ENCODE measurements around the gene NEURL4. TPM values are rescaled to one million over a fixed set of nuclear protein-coding genes. Genes with fewer than 3 reads are reported as not detected.
"Not testable (repeated sequence)": the region's sequence is repeated elsewhere in the genome, so short reads cannot be mapped to it uniquely, and the experiment has no call there.

Gene NEURL4
- total RNA-seq, 1 experiment from 2014 or later, result 81.7 TPM

DNA sequence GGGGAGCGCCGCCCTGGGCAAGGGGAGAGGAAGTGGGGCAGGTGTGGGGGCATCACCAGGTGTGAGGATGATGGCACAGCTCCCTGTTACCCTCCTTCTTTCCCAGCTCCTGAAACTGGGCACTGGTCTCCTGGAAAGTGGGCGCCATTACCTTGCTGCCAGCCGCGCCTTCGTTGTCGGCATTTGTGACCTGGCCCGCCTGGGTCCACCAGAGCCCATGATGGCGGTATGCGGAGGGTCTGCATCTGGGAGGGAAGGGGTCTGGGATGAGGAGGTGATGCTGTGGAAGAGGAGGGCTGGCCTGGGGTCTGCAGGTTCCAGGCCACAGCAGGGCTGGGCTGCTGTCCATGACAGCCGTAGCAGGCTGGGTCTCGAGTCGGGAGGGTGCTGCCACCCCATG lies 12.7 kb upstream of the NEURL4 start:
- TF ChIP-seq, protein P1, sequence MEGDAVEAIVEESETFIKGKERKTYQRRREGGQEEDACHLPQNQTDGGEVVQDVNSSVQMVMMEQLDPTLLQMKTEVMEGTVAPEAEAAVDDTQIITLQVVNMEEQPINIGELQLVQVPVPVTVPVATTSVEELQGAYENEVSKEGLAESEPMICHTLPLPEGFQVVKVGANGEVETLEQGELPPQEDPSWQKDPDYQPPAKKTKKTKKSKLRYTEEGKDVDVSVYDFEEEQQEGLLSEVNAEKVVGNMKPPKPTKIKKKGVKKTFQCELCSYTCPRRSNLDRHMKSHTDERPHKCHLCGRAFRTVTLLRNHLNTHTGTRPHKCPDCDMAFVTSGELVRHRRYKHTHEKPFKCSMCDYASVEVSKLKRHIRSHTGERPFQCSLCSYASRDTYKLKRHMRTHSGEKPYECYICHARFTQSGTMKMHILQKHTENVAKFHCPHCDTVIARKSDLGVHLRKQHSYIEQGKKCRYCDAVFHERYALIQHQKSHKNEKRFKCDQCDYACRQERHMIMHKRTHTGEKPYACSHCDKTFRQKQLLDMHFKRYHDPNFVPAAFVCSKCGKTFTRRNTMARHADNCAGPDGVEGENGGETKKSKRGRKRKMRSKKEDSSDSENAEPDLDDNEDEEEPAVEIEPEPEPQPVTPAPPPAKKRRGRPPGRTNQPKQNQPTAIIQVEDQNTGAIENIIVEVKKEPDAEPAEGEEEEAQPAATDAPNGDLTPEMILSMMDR (conservative IDR thresholded peaks at IDR 0.05; ENCODE audit: low read depth, low read length), result no peak
- no TSS peak for BruUV-seq (replicated peaks)
- POLR2A ChIA-PET (ENCODE audit: low non-redundant PET), result no interaction called here
- Histone ChIP-seq H3K9me3 (ENCODE audit: low read depth, low read length, poor library complexity, severe bottlenecking) (no peaks in the 10 kb centered on the region), H3K36me3 (ENCODE audit: insufficient read depth, low read length, poor library complexity, severe bottlenecking) (no peaks in the 10 kb centered on the region), H3K27me3 (replicated peaks; ENCODE audit: insufficient read depth, low read depth, low read length, poor library complexity) (no peaks in the 10 kb centered on the region), H3K4me1 (ENCODE audit: insufficient read depth, low read length, poor library complexity, severe bottlenecking) (no peaks in the 10 kb centered on the region), H3K4me3 (ENCODE audit: low read depth, low read length, poor library complexity, severe bottlenecking) (no peak overlapping the region), H3K27ac (ENCODE audit: low read depth, low read length, poor library complexity, severe bottlenecking) (no peak overlapping the region)
- CTCF ChIA-PET, result no interaction called here
- DNase-seq (ENCODE audit: low spot score), result no peak
- intact Hi-C loops (cut with micrococcal nuclease; ENCODE audit: unreplicated experiment), result no loop called here

- no peaks in the 10 kb centered on the region for H3K27me3 ChIP-seq (replicated peaks; ENCODE audit: insufficient read depth, low read depth, low read length, poor library complexity)
- ChIA-PET POLR2A (ENCODE audit: low non-redundant PET) (no interaction called here), CTCF (no interaction called here)
- H3K9me3 ChIP-seq (ENCODE audit: low read depth, low read length, poor library complexity, severe bottlenecking), result no peaks in the 10 kb centered on the region
- H3K4me1 ChIP-seq (ENCODE audit: insufficient read depth, low read length, poor library complexity, severe bottlenecking), result no peaks in the 10 kb centered on the region
- intact Hi-C loops (cut with micrococcal nuclease; ENCODE audit: unreplicated experiment), result no loop called here
- no peaks in the 10 kb centered on the region for H3K36me3 ChIP-seq (ENCODE audit: insufficient read depth, low read length, poor library complexity, severe bottlenecking)
- H3K4me3 ChIP-seq (ENCODE audit: low read depth, low read length, poor library complexity, severe bottlenecking), result no peak overlapping the region
- DNase-seq (ENCODE audit: low spot score), result no peak
- no TSS peak for BruUV-seq (replicated peaks)
- H3K27ac ChIP-seq (ENCODE audit: low read depth, low read length, poor library complexity, severe bottlenecking), result no peak overlapping the region
- no peak for TF ChIP-seq EZH2 (IDR thresholded peaks at IDR 0.05; ENCODE audit: borderline replicate concordance, low read depth, low read length, poor library complexity, severe bottlenecking)
These were observed 11.0 kb upstream of the NEURL4 start for GRCh38 chr17:7340179-7340578.

- intact Hi-C loops (cut with micrococcal nuclease; ENCODE audit: unreplicated experiment); POLR2A ChIA-PET (ENCODE audit: low non-redundant PET); H3K27ac ChIP-seq (ENCODE audit: low read depth, low read length, poor library complexity, severe bottlenecking): not testable (repeated sequence)
These were observed 8.5 kb upstream of the NEURL4 start for GRCh38 chr17:7337600-7337999.

DNA sequence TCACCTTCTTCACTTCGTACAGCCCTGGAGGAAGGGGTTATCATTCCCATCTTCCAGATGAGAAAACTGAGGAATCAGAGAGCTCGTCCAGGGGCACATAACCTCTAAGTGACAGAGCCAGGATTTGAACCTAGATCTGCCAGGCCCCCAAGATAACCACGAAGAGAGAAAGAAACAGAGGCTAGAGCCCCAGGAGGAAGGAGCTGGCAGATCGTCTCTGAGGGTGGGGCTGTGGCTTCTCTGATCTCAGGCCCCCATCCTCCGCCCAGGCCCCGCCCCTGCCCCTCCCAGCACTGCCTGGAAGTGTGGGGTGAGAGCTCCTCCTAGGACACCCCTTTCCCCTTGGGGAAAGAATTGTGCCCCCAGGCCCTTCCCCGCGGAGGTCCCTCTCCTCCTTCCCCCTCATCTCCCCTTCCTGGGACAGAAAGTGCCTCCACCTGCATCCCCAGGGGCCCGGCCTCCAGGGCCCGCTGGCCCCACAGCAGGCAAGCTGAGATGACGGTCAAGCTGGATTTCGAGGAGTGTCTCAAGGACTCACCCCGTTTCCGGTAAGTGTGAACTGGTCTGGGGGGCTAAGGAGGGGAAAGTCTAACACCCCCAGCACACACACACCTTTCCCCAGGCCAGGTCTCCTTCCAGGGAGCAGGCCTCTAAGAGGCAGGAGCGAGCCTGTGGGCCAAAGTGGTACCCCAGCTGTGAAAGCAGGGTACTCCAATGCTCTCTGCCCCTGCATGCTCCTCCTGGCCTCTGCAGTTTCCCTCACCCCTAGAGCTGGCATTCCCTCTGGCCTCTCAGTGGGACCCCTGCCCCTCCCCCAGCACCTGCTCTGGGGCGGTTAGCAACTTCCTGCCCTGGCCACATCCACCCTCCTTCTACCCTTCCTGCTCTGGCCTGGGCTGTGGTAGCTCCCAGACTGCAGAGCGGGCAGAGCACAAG lies 7.4 kb upstream of the NEURL4 start, which contains the start of gene ACAP1:
Gene ACAP1, plus strand, starts transcription at position 290 of the 936 bp plus-strand sequence. Its CDS starts 206 bp downstream, at position 496.
- POLR2A ChIA-PET (ENCODE audit: low non-redundant PET), result no interaction called here
- H3K27ac ChIP-seq (ENCODE audit: low read depth, low read length, poor library complexity, severe bottlenecking), result no peak within 1 kb of the TSS

More at GRCh38 chr17:7337600-7337999, 8.5 kb upstream of the NEURL4 start:
- H3K36me3 ChIP-seq (ENCODE audit: insufficient read depth, low read length, poor library complexity, severe bottlenecking); H3K9me3 ChIP-seq (ENCODE audit: low read depth, low read length, poor library complexity, severe bottlenecking); H3K4me3 ChIP-seq (ENCODE audit: low read depth, low read length, poor library complexity, severe bottlenecking); H3K4me1 ChIP-seq (ENCODE audit: insufficient read depth, low read length, poor library complexity, severe bottlenecking); H3K27me3 ChIP-seq (replicated peaks; ENCODE audit: insufficient read depth, low read depth, low read length, poor library complexity); BruUV-seq (replicated peaks); DNase-seq (ENCODE audit: low spot score): not testable (repeated sequence)
- CTCF ChIA-PET, result interaction anchor here (0.6 kb wide), 1 partner anchor 56 kb away, joined by 3 read pairs; the partner anchor contains the start of gene SLC2A4

GRCh38 chr17:7335765-7336164 lies 6.6 kb upstream of the NEURL4 start:
- CTCF ChIA-PET, result not testable (repeated sequence)

More for the DNA sequence above, 7.4 kb upstream of the NEURL4 start, which contains the start of gene ACAP1:
- no TSS peak for BruUV-seq (replicated peaks)
- no peaks in the 10 kb centered on the region for H3K4me1 ChIP-seq (ENCODE audit: insufficient read depth, low read length, poor library complexity, severe bottlenecking)
- no peaks in the 10 kb centered on the region for H3K27me3 ChIP-seq (replicated peaks; ENCODE audit: insufficient read depth, low read depth, low read length, poor library complexity)
- H3K36me3 ChIP-seq (ENCODE audit: insufficient read depth, low read length, poor library complexity, severe bottlenecking), result no peaks in the 10 kb centered on the region
- CTCF ChIA-PET, result no interaction called here
- no peaks in the 10 kb centered on the region for H3K9me3 ChIP-seq (ENCODE audit: low read depth, low read length, poor library complexity, severe bottlenecking)
- no peak for TF ChIP-seq EZH2 (IDR thresholded peaks at IDR 0.05; ENCODE audit: borderline replicate concordance, low read depth, low read length, poor library complexity, severe bottlenecking)
- TF ChIP-seq, protein P1 (conservative IDR thresholded peaks at IDR 0.05; ENCODE audit: low read depth, low read length), result no peak
- no peak within 1 kb of the TSS for H3K4me3 ChIP-seq (ENCODE audit: low read depth, low read length, poor library complexity, severe bottlenecking)
- DNase-seq (ENCODE audit: low spot score), result no peak
- intact Hi-C loops (cut with micrococcal nuclease; ENCODE audit: unreplicated experiment), result no loop called here

More at GRCh38 chr17:7335765-7336164, 6.6 kb upstream of the NEURL4 start:
- H3K27me3 ChIP-seq (replicated peaks; ENCODE audit: insufficient read depth, low read depth, low read length, poor library complexity); intact Hi-C loops (cut with micrococcal nuclease; ENCODE audit: unreplicated experiment); BruUV-seq (replicated peaks); H3K4me3 ChIP-seq (ENCODE audit: low read depth, low read length, poor library complexity, severe bottlenecking); H3K27ac ChIP-seq (ENCODE audit: low read depth, low read length, poor library complexity, severe bottlenecking); H3K36me3 ChIP-seq (ENCODE audit: insufficient read depth, low read length, poor library complexity, severe bottlenecking); H3K9me3 ChIP-seq (ENCODE audit: low read depth, low read length, poor library complexity, severe bottlenecking); H3K4me1 ChIP-seq (ENCODE audit: insufficient read depth, low read length, poor library complexity, severe bottlenecking); DNase-seq (ENCODE audit: low spot score): not testable (repeated sequence)
- POLR2A ChIA-PET (ENCODE audit: low non-redundant PET), result interaction anchor here (0.6 kb wide), 1 partner anchor 60 kb away, joined by 4 read pairs; no protein-coding TSS in a partner anchor

All from A673 (cell line).